Fibroblast of skin of left quadriceps (primary cell): ENCODE results near the gene MRTFB.
"Not testable (repeated sequence)": the region's sequence is repeated elsewhere in the genome, so short reads cannot be mapped to it uniquely, and the experiment has no call there.

Experiments
- DNase-seq, 2 experiments: peaks; one replicate each; pipeline ENCODE4 v3.0.0-alpha.2; 2013; ENCODE audit warnings: low read depth in 2 of 2

Gene MRTFB, protein sequence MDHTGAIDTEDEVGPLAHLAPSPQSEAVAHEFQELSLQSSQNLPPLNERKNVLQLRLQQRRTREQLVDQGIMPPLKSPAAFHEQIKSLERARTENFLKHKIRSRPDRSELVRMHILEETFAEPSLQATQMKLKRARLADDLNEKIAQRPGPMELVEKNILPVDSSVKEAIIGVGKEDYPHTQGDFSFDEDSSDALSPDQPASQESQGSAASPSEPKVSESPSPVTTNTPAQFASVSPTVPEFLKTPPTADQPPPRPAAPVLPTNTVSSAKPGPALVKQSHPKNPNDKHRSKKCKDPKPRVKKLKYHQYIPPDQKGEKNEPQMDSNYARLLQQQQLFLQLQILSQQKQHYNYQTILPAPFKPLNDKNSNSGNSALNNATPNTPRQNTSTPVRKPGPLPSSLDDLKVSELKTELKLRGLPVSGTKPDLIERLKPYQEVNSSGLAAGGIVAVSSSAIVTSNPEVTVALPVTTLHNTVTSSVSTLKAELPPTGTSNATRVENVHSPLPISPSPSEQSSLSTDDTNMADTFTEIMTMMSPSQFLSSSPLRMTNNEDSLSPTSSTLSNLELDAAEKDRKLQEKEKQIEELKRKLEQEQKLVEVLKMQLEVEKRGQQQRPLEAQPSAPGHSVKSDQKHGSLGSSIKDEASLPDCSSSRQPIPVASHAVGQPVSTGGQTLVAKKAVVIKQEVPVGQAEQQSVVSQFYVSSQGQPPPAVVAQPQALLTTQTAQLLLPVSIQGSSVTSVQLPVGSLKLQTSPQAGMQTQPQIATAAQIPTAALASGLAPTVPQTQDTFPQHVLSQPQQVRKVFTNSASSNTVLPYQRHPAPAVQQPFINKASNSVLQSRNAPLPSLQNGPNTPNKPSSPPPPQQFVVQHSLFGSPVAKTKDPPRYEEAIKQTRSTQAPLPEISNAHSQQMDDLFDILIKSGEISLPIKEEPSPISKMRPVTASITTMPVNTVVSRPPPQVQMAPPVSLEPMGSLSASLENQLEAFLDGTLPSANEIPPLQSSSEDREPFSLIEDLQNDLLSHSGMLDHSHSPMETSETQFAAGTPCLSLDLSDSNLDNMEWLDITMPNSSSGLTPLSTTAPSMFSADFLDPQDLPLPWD

DNA sequence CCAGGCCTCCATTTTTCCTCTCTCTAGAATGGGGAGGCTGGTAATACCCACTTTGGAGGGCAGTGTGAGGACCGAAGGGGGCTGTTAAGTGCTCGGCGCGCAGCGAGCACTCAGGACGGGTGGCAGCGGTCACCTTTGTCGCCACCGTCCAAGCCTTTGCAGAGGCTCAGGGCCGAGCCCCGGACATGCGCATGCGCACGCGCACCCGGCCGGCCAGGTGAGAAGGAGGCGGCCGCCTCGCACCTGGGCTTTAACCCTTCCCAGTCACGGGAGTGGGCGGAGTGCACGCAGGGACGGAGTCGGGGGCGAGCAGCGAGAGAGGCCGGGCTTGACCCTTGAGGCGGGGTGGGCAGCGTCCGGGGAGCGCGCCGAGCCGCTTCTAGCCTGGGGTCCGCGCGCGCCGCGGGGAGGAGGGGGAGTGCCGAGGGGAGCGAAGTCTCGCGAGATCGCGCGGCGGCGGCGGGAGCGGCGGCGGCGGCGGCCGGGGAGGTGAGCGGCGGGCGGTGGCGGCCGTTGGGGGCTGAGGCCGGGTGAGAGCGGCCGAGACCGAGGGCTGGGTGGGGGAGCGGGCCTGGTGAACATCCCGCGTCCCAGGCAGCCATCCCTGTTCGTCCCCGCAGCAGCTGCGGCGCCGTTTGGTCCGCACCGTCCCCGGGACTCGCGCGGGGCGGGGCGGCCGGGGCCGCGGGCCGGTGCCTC, at the start of gene MRTFB:
MRTFB (plus strand) TSS at position 443 of the 699 bp plus-strand sequence. CDS start 69,288 bp downstream, outside the sequence.
- DNase-seq = peak; percentile 21 to 25

DNA sequence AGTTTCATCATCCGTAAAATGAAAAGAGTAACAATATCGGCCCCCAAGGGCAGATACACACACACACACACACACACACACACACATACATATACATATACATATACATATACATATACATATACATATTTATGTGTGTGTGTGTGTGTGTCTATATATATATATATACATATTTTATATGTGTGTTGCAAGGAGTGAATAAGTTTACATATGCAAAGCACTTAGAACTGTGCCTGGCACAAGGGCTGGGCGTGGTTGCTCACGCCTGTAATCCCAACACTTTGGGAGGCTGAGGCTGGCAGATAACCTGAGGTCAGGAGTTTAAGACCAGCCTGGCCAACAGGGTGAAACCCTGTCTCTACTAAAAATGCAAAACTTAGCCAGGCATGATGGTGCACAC, 47.6 kb upstream of the MRTFB start:
- not testable (repeated sequence) for DNase-seq

DNA sequence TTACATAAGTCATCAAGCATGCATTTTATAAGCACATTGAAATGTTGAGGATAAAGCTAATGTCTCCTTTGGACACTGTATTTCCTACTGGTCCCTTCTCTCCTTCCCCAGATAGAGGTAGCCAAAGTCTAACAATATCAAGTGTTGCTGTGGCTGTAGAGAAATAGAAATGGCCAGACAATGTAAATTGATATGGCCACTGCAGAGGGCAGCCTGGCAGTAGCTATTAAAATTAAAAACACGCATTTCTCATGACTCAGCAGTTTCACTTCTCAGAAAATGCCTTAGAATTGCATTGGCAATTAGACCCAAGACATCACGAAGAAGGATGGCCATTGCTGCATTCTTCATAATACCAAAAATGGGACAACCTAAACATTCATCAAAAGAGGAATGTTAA, 46.8 kb upstream of the MRTFB start:
- no peak for DNase-seq

DNA sequence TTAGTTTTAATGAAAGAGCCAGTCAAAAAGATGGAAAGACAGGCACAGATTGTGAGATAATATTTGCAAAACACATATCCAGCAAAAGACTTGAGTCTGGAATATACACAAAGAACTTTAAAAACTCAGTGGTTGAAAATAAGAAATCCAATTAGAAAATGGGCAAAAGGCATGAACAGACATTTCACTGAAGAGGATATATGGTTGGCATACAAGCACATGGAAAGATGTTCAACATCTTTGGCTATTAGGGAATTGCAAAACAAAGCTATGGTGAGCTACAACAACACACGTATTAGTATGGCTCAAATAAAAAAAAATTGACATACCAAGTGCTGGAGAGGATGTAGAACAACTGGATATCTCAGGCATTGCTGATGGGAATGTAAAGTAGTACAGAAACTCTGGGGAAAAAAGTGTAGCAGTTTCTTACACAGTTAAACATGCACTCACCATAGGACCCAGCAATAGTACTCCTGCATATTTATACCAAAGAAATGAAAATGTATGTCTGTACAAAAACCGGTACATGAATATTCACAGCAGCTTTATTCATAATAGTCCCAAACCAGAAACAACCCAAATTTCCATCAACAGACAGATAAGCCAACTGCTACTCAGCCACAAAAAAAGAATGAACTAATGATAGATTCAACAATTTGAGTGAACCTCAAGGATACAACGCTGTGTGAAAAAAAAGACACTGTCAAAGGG, 44.4 kb upstream of the MRTFB start:
- no peak for DNase-seq

DNA sequence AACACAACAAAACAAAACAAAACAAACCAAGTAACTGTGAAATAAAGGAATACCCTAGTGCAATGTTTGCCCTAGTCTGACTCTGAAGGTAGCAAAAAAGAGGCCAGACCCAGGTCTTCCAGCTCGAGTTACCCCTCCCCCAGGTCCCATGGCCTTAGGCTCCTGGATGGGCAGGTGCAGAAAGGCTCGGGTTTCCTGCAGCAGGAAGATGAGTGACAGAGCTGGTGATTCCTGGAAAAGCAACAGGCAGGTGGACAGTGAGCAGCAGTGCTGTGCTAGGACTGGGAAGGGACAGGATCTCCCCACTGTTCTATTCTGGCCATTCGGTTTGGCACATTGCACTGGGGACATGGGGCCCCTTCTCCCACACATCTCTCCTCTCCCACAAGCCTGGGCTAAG, 42.9 kb upstream of the MRTFB start:
- DNase-seq = no peak

DNA sequence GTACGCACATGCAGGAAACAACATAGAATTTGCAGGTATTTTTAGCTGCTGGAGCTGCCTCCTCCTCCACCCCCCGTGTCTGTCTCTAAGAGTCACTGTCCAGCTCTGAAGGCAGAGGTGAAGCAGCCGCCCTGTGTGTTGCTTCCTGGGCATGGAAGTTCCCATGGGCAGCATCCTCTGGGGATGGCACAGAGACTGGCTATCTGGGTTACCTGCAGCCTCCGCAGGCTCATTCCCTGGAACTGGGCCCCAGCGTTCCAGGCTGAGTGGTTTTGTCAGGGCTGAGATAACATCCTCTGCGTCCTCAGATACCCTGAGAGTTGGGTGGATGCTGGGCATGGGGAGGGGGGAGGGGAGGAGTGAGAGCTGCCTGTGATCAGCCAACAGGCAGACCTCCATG, 41.5 kb upstream of the MRTFB start:
- DNase-seq = no peak

DNA sequence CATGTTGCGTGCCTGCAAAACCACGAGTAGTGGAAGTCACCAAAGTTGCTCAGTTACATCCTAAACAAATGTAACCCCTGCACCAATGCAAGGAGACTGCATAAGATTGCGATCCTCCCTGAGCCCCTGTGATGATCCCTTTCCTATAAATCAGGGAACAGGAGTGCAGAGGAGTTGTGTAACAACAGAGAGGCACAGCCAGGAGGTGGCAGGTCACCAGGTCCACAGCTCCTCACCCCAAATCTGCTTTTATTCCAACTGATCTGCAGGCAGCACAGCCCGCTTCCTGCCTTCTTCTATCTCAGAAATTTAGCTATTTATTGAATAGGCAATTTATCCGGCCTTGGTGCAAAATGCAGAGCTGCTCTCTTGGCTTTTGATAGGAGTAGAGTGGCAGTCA, 36.0 kb upstream of the MRTFB start:
- DNase-seq = no peak

DNA sequence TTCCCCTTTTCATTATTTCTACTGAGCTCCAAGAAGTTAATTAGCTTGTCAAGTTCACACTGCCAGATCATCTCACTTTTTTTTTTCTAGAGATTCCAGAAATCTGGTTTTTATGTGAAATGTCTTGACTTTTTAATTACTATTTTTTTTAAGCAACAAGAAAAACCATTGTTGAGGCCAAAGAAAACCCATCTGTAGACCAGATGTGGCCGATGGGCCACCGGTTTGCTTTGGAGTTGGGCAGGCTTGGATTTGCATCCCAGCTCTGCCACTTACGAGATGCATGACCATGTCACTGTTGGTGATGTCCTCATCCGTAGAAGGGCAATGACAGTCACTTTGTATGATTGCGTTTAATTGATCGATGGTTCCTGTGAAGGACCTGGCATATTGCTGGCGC, 34.2 kb upstream of the MRTFB start:
- DNase-seq = peak in 1 of 2 experiments; percentile 20

DNA sequence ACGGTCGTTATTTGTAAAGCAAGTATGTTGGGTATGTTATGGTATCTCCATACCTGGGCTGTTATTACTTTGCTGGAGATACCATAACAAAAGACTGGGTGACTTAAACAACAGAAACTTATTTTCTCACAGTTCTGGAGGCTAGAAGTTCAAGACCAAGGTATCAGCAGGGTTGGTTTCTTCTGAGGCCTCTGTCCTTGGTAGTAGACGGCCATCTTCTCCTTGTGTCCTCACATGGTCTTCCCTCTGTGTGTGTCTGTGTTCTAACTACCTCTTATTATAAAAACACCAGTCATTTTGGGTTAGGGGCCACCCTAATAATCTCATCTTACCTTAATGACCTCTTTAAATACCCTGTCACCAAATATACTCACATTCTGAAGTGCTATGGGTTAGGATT, 33.2 kb upstream of the MRTFB start:
- DNase-seq = no peak

DNA sequence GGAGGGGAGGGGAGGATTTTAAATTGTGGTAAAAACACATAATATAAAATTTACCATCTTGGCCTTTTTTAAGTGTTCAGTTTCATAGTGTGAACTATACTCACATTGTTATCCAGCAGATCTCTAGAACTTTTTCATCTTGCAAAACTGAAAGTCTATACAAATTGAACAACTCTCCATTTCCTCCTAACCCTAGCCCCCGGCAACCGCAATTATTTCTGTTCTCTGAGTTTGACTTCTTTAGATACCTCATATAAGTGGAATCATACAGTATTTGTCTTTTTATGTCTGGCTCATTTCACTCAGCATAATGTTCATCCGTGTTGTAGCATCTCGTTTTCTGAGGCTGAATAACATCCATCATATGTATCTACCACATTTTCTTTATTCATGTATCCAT, 30.0 kb upstream of the MRTFB start:
- DNase-seq = no peak

DNA sequence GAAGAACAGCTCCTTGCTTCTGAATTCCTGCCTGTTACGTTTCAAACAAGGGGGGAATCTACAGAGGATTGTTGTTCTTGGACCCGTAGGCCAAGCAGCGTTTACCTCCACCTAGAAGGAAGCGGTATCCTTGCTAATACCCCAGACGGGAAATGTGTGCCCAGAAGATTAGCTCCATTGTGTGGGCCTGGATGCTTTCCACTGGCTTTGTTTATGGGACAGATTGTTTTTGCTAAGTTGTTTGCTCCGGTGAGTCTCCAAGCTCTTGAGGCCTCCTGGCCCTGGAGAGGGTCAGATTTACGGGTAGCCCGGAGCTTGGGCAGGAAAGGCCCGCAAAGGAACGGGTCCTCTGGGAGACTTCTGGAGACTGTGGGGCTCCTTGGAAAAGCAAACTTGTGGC, 28.4 kb upstream of the MRTFB start:
- no peak for DNase-seq

DNA sequence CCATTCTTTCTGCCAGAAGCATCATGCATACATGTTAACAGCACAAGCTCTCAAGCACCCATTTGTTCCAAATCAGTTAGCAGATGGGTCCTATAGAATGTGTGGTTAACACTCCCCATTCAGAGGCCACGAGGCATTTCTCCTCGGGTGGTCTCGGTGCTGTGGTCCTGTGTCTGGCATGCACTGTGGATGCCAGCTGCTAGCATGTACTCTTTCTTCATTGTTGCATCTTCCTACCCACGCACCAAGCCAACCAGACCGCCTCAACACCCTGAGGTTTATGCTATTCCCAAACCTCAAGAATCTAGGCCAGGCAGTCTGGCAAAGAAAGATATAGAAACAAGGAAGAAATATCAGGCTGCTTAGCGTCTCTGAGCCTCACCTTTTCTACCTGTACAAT, 27.8 kb upstream of the MRTFB start:
- no peak for DNase-seq

DNA sequence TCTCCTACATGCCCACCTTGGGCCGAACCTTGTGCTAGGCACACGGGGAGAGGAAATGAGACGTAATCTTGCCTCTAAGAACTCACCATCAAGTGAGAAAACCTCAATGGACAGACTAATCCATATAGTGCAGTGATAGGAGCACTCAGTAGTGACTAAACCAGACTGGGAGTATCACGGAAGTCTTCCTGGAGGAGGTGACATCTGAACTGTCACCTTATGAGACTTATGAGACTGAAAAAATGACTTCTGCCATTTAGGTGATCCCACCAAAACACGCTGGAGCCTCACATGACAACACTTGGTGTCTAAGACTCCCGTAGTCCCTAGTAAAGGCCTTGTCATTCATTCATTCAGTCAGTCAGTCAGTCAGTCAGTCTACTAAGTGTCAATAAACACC, 27.3 kb upstream of the MRTFB start:
- DNase-seq = no peak

DNA sequence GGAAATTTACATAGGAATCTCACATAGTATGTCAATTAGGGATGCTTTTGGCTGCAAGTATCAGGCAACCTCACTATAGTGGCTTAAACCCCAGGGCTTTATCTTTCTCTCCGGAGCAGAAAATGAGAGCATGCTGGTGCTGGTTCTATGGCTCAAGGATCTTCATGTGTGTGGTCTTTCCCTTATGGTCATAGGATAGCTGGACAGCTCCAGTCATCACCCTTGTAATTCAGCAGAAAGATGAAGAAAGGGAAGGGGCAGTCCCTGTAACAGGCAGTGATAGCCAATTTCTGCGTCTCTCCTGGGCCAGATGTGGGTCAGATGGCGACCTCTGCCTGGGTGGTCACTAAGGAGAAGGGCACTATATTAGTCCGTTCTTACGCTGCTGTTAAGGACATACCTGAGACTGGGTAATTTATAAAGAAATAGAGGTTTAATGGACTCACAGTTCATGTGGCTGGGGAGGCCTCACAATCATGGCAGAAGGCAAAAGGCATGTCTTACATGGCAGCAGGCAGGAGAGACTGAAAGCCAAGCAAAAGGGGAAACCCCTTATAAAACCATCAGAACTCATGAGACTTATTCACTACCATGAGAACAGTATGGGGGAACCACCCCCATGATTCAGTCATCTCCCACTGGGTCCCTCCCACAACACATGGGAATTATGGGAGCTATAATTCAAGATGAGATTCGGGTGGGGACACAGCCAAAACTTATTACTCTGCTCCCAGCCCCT, 23.8 kb upstream of the MRTFB start:
- not testable (repeated sequence) for DNase-seq

DNA sequence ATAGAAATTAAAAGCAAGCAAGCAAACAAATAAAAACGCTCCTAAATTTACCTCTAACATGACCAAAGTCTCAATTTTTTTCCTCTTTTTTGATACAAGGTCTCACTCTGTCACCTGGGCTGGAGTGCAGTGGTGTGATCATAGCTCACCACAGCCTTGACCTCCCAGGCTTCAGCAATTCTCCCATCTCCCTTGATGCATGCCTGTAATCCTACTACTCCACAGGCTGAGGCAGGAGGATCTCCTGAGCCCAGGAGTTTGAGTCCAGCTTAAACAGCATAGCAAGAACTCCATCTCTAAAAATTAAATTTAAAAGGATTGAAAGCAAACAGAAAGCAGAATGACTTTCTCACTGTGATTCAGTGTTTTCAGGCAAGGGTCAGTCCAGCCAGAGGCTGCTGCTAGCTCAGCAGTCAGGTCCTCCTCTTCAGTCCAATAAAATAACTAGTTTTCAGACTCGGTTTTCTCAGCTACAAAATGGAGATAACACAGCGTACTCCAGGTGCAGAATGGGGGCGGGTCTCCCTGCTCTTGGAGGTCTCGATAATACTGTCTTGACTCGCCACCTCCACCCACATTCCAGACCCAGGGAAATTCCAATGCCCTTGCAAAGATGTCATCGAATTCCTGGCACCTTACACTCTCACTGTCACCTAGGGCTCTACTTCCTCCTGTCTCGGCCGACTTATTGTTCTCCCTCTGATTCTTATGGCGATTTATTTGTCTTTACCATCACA, 20.7 kb upstream of the MRTFB start:
- DNase-seq = no peak

DNA sequence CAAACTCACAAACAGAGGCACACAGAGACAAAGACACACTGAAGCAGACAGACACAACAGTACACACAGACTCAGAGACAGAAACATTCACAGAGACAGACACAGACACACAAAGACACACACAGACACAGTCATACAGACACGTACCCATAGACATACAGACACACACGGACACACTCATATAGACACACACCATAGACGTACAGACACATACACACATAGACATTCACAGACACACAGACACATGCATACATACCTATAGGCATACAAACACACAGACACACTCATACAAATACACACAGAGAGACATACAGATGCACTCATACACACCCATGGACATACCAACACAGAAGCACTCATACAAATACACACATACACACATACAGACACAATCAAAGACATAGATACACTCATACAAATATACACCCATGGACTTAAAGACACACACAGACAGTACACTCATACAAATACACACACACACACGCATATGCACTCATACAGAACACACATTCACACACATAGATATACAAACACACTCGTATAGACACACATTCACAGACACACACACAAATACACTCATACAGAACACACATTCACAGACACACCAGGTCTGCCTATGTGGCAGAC, 19.9 kb upstream of the MRTFB start:
- DNase-seq = no peak

DNA sequence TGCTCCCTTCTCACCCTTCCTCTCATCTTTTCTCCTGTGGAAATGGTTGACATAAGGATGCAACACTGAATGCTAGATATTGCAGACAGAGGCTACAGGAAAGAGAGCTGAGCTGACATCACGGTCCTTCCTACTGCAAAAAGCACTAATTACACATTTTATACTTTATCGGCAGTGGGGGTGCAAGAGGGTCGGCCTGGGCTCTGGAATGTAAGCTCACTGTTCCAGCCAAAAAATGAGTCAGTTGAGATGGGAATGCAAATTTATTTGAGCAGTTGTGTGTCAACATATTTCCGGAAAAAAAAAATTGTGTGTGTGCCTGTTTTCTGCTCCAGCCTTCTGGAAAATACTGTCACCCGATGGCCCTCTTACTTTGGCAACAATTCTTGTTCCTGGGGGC, 14.1 kb upstream of the MRTFB start:
- DNase-seq = peak; percentile 17 to 18

DNA sequence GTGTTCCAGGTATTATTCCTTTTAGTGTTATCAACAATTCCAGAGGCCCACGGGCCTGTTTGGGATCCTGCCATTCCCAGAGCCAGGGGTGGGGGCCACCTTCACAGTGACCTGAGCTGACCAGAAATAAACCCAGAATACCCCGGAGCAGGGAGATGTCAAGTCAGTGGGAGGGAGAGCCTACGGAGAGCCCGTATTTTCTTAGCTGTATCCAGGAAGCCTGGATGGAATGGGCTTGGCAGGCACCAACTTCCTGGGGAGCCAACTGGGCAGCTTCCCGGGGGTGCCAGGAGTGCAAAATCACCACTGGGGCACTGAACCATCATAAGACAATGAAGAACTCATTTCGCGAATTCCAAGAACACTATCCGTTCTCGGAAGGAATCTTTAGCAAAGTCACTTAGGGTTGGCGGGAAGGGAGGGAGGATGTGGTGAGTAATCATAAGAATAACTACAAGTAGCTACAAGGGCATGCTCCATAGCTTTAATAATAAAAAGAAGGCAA, 13.2 kb upstream of the MRTFB start:
- DNase-seq = no peak

DNA sequence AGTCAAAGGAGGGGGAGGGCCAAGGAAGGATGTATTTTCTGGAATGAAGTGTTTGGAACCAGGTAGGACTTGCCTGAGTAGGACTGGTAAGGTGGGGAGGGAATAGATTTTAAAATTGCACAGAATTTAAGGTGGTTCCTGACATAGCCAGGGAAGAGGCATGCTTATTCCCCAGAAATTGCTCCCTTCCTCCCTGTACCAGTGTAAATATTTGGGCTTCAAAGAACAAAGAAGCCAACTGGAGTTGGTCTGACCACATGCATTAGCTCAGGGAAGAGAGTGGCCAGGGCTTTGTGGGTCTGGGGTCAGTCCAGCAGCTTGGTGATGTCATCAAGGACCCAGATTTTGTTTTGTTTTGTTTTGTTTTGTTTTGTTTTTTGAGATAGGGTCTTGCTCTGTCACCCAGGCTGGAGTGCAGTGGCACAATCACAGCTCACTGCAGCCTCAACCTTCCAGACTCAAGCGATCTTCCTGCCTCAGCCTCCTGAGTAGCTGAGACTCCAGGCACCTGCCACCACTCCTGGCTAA, 9.3 kb upstream of the MRTFB start:
- DNase-seq = no peak
